SW 1271 (cell line): ENCODE data around the gene SH3BP2.
"Not testable (repeated sequence)": the region's sequence is repeated elsewhere in the genome, so short reads cannot be mapped to it uniquely, and the experiment has no call there.

Experiments
- DNase-seq, 2 experiments: peaks; one replicate each; lab custom pipeline; 2025; lab: John Stamatoyannopoulos, UW

SH3BP2 gene

DNA sequence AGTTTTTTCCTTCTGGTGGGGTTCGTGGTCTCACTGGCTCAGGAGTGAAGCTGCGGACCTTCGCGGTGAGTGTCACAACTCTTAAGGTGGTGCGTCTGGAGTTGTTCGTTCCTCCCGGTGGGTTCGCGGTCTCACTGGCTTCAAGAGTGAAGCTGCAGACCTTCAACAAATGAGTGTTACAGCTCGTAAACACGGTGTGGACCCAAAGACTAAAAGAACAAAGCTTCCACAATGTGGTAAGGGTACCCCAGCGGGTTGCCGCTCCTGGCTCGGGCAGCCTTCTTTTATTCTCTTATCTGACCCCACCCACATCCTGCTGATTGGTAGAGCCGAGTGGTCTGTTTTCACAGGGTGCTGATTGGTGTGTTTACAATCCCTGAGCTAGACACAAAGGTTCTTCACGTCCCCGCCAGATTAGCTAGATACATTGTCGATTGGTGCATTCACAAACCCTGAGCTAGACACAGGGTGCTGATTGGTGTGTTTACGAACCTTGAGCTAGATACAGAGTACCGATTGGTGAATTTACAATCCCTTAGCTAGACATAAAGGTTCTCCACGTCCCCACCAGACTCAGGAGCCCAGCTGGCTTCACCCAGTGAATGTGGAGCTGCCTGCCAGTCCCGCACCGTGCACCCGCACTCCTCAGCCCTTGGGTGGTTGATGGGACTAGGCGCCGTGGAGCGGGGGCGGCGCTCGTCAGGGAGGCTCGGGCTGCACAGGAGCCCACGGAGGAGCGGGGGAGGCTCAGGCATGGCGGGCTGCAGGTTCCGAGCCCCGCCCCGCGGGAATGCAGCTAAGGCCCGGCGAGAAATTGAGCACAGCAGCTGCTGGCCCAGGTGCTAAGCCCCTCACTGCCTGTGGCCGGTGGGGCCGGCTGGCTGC lies 30.2 kb upstream of the SH3BP2 start:
- DNase-seq, result not testable (repeated sequence)

DNA sequence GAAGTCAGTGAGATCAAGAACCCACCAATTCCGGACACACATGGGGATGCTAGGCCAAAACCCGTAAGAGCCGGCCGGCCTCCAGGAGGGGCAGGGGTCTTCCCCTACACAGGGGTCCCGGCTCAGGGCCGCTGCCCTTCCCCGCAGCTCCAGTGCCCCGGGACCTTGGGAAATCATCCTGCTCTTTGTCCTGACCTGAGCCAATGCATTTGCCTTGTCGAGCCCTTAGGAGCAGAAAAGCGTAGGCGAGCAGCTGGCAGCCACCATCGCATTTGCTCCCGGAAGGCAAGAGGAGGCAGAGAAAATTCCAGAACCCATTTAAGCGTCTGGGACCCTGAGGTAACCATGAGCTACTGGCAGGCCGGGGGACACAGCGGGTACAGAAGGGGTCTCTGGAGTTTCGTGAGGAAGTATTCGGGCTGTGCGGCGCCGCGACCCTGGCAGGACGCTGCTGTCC lies 29.3 kb upstream of the SH3BP2 start:
- no peak for DNase-seq

- DNase-seq, result no peak
These were observed 26.9 kb upstream of the SH3BP2 start for GRCh38 chr4:2765832-2766526.

DNA sequence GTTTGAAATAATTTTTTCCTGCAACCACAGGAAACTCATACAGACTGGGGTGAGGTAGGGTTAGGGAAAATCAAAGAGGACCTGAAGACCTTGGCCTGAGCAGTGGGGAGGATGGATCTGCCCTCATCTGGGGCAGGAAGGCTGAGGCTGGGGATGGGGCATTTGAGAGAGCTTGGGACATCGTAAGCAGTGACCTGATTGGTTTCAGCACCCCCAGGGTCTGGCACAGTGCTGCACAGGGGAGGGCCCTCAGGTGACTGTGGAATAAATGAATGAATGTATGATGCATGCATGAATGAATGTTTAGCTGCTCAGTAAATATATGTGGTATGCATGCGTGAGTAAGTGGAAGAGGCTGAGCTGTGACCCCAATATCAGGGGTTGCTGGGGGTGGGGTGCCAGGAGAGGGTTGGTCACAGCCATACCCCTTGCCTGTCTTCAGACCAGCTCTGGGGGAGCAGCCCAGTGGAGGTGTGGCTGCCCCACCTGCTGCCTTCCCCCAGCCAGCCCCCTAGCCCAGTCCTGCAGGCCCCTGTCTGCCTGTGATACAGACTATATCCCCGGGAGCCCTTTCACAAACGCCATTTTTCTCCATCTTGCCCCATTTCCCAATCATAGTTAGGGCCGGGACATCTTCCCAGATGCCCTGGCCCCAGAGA lies 25.7 kb upstream of the SH3BP2 start:
- no peak for DNase-seq

- no peak for DNase-seq
These were observed 25.2 kb upstream of the SH3BP2 start for GRCh38 chr4:2767705-2768074.

GRCh38 chr4:2768124-2768523 lies 24.8 kb upstream of the SH3BP2 start:
- DNase-seq, result no peak

DNA sequence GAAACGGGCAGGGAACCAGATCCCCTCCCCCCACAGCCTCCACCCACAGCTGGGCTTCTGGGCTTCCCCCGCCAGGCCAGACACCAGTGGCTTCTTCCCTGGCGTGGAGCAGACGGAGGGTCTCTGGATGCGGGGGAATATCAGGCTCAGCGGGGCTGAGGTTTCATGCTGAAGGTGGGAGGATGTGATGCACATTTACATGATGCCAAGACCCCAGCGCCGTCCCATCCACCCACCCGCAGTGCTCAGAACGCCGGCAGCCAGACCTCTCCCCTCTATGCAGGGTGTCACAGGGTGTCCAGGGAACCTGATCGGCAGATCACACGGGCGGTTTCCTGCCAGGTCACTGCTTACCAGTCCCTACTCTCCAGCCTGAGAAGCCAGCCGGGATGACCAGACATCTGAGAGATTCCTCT lies 24.0 kb upstream of the SH3BP2 start:
- DNase-seq, result no peak

GRCh38 chr4:2771264-2771663 lies 21.6 kb upstream of the SH3BP2 start:
- DNase-seq, result no peak

- not testable (repeated sequence) for DNase-seq
These were observed 12.2 kb upstream of the SH3BP2 start for GRCh38 chr4:2780643-2781042.

DNA sequence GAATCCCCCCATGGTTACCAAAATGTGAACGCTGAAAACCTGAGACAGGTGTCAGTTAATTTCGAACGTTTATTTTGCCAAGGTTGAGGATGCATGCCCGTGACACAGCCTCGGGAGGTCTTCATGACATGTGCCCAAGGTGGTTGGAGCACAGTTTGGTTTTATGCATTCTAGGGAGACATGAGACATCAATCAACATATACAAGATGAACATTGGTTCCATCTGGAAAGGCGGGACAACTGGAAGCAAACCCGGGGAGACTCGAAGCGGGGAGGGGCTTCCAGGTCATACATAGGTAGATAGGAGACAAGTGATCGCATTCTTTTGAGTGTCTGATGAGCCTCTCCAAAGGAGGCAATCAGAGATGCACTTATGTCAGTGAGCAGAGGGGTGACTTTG lies 11.0 kb upstream of the SH3BP2 start:
- no peak for DNase-seq

DNA sequence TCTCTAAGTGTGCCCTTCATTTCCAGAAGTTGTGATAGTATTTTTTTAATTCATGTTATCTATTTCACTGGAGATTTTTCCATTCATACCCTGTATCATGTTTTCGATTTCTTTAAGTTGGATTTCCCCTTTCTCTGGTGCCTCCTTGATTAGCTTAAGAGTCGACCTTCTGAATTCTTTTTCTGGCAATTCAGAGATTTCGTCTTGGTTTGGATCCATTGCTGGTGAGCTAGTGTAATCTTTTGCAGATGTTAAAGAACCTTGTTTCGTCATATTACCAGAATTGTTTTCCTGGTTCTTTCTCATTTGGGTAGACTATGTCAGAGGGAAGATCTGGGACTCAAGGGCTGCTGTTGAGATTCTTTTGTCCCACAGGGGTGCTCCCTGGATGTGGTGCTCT lies 9.1 kb upstream of the SH3BP2 start:
- no peak for DNase-seq

GRCh38 chr4:2785613-2786012 lies 7.3 kb upstream of the SH3BP2 start:
- no peak for DNase-seq

- DNase-seq, result no peak
These were observed 6.7 kb upstream of the SH3BP2 start for GRCh38 chr4:2786152-2786671.

GRCh38 chr4:2786794-2787229 lies 6.1 kb upstream of the SH3BP2 start:
- DNase-seq, result no peak

- no peak for DNase-seq
These were observed 5.4 kb upstream of the SH3BP2 start for GRCh38 chr4:2787230-2788100.

DNA sequence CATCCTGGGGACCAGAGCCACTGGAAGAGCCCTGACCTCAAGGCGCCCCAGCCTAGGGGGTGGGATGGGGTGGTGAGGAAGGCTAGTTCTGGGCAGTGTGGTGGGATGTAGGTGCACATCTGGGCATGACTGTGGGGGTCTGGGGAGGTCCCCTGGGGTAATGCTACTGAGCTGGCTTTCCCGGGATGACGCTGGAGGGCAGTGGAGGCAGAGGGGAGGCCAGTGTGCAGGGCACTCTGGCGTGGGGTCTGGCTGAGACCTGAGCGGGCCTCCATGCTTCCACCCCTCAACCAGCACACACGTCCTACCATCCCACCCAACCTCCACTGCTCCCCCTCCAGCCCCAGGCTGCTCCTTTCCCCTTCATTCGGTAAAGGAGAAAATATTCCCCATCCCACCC lies 4.8 kb upstream of the SH3BP2 start:
- DNase-seq, result no peak

DNA sequence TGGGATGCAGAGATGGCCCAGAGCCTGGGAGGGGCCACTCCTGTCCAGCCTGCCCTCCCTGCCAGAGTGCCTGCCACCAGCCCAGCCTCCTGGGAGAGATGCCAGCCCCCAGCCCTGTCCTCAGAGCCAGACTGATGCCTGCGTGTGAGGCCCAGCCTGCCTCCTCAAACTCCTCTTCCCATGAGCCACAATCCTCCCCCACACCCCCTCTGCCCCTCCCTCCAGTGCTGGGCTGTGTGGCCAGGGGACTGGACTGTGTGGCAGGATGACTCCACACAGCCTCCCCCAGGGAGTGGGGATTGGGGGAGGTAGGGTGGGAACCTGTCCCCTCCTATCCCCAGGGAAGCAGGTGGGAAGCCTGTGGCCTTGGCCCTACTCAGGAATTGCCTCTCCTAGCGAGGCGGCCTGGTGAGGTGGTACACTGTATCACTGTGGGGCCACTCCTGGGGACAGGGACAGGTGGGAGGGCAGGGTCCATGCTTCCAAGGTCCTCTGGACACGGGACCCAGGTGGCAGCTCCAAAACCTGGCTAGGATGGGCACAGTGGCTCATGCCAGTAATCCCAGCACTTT lies 4.3 kb upstream of the SH3BP2 start:
- DNase-seq, result no peak

GRCh38 chr4:2789351-2789750 lies 3.5 kb upstream of the SH3BP2 start:
- DNase-seq, result no peak

GRCh38 chr4:2789793-2790582 lies 2.9 kb upstream of the SH3BP2 start:
- DNase-seq, result no peak
